Osteocyte (in vitro differentiated cells): ENCODE measurements around the gene AKAP8L. TPM values are rescaled to one million over a fixed set of nuclear protein-coding genes. Genes with fewer than 3 reads are reported as not detected.

Experiments
- DNase-seq: peaks from one replicate; pipeline ENCODE4 v3.0.0; 2021; ENCODE audit warnings: mixed read lengths; ENCODE audit not compliant: unreplicated experiment; ENCODE audit errors: extremely low spot score
- H3K27ac Mint-ChIP-seq: one replicate; pipeline ENCODE4 v1.8.0; 2021; ENCODE audit warnings: mild to moderate bottlenecking, mixed read lengths; ENCODE audit not compliant: unreplicated experiment
- H3K27me3 Mint-ChIP-seq: one replicate; pipeline ENCODE4 v1.8.0; 2021; ENCODE audit warnings: mixed read lengths; ENCODE audit not compliant: unreplicated experiment
- H3K36me3 Mint-ChIP-seq: one replicate; pipeline ENCODE4 v1.8.0; 2021; ENCODE audit warnings: mixed read lengths; ENCODE audit not compliant: unreplicated experiment
- H3K4me1 Mint-ChIP-seq: one replicate; pipeline ENCODE4 v1.8.0; 2021; ENCODE audit warnings: mixed read lengths; ENCODE audit not compliant: unreplicated experiment
- H3K4me3 Mint-ChIP-seq: one replicate; pipeline ENCODE4 v1.8.0; 2021; ENCODE audit warnings: mild to moderate bottlenecking, moderate library complexity, mixed read lengths; ENCODE audit not compliant: unreplicated experiment
- H3K9me3 Mint-ChIP-seq: one replicate; pipeline ENCODE4 v1.8.0; 2021; ENCODE audit warnings: mixed read lengths; ENCODE audit not compliant: unreplicated experiment
- CTCF ChIP-seq: fragments of 200-600 bp; sonication (generic); IDR thresholded peaks from 2 replicates; pipeline ENCODE4 v1.5.0; 2021; ENCODE audit warnings: antibody characterized with exemption, mild to moderate bottlenecking, moderate library complexity
- total RNA-seq: library from RNA; stranded (reverse); gene quantifications from 2 replicates; pipeline ENCODE4 v1.2.1, GENCODE V29; 2021

Gene AKAP8L
- total RNA-seq, 1 donor from 2014 or later = 104 TPM

- no peaks in the 10 kb centered on the region for H3K27me3 Mint-ChIP-seq
- peaks cover 2% of the 10 kb centered on the region for H3K4me1 Mint-ChIP-seq
- TF ChIP-seq CTCF = no peak
- H3K27ac Mint-ChIP-seq = no peak overlapping the region
- no peaks in the 10 kb centered on the region for H3K9me3 Mint-ChIP-seq
- no peak overlapping the region for H3K4me3 Mint-ChIP-seq
- no peak for DNase-seq
- no peaks in the 10 kb centered on the region for H3K36me3 Mint-ChIP-seq
Measured at GRCh38 chr19:15439078-15439799, 20.5 kb upstream of the AKAP8L start.

GRCh38 chr19:15438577-15438976, 19.8 kb upstream of the AKAP8L start:
- Mint-ChIP-seq H3K4me1 (peaks cover 2% of the 10 kb centered on the region), H3K36me3 (no peaks in the 10 kb centered on the region)
- no peak for DNase-seq

GRCh38 chr19:15438124-15438496, 19.3 kb upstream of the AKAP8L start:
- Mint-ChIP-seq H3K27me3 (no peaks in the 10 kb centered on the region), H3K36me3 (no peaks in the 10 kb centered on the region), H3K4me1 (peaks cover 7% of the 10 kb centered on the region), H3K4me3 (no peak overlapping the region), H3K9me3 (no peaks in the 10 kb centered on the region), H3K27ac (no peak overlapping the region)
- no peak for TF ChIP-seq CTCF
- DNase-seq = no peak

More at GRCh38 chr19:15438577-15438976, 19.8 kb upstream of the AKAP8L start:
- H3K27me3 Mint-ChIP-seq = no peaks in the 10 kb centered on the region
- no peaks in the 10 kb centered on the region for H3K9me3 Mint-ChIP-seq
- no peak overlapping the region for H3K4me3 Mint-ChIP-seq
- H3K27ac Mint-ChIP-seq = no peak overlapping the region
- TF ChIP-seq CTCF = no peak

- no peak overlapping the region for H3K4me3 Mint-ChIP-seq
- no peak overlapping the region for H3K27ac Mint-ChIP-seq
- H3K9me3 Mint-ChIP-seq = no peaks in the 10 kb centered on the region
- peaks cover 8% of the 10 kb centered on the region for H3K4me1 Mint-ChIP-seq
- DNase-seq = no peak
- no peaks in the 10 kb centered on the region for H3K27me3 Mint-ChIP-seq
- no peak for TF ChIP-seq CTCF
- no peaks in the 10 kb centered on the region for H3K36me3 Mint-ChIP-seq
Measured at GRCh38 chr19:15437355-15438123, 18.8 kb upstream of the AKAP8L start.

- no peaks in the 10 kb centered on the region for H3K9me3 Mint-ChIP-seq
- H3K36me3 Mint-ChIP-seq = no peaks in the 10 kb centered on the region
- no peaks in the 10 kb centered on the region for H3K27me3 Mint-ChIP-seq
- no peak for TF ChIP-seq CTCF
- DNase-seq = no peak
- H3K4me1 Mint-ChIP-seq = peaks cover 10% of the 10 kb centered on the region
- no peak overlapping the region for H3K27ac Mint-ChIP-seq
- no peak overlapping the region for H3K4me3 Mint-ChIP-seq
Measured at GRCh38 chr19:15436826-15437110, 18.0 kb upstream of the AKAP8L start.
